ENCODE results near the gene EFNB2.

GRCh38 chr13:106515635-106516254 lies 19.7 kb downstream of the EFNB2 start:
- TF ChIP-seq POLR2AphosphoS5 (IDR thresholded peaks at IDR 0.05): no peak
- TF ChIP-seq CTCF (IDR thresholded peaks at IDR 0.05): no peak
- no peak for TF ChIP-seq POLR2A (IDR thresholded peaks at IDR 0.05)
- no peak for TF ChIP-seq EP300 (IDR thresholded peaks at IDR 0.05; ENCODE audit: low read depth)
